Vagina (tissue), 2 donors: ENCODE measurements around the gene GNB2. TPM values are rescaled to one million over a fixed set of nuclear protein-coding genes. Genes with fewer than 3 reads are reported as not detected.

Experiments used
- DNase-seq, 2 donors: peaks; one replicate each; pipeline ENCODE4 v3.0.0-alpha.2; 2017; ENCODE audit errors: extremely low spot score in 2 of 2
- H3K27ac ChIP-seq: fragments of 200-600 bp; sonication (generic); one replicate; pipeline ENCODE4 v1.5.1; 2019
- H3K27me3 ChIP-seq: fragments of 200-600 bp; sonication (generic); one replicate; pipeline ENCODE4 v1.5.1; 2019
- H3K36me3 ChIP-seq, 2 donors: fragments of 200-600 bp; sonication (generic); one replicate each; pipeline ENCODE4 v1.5.1; 2017 to 2019
- H3K4me1 ChIP-seq: fragments of 200-600 bp; sonication (generic); one replicate; pipeline ENCODE4 v1.5.1; 2019
- H3K4me3 ChIP-seq, 2 donors: fragments of 200-600 bp; sonication (generic); 1 replicate in 1 of 2; 2 replicates in 1 of 2; pipeline ENCODE4 v1.5.1; 2016 to 2019
- H3K9me3 ChIP-seq: fragments of 200-600 bp; sonication (generic); one replicate; pipeline ENCODE4 v1.5.1; 2019
- POLR2A ChIP-seq, 2 donors: fragments of 450-650 bp; IDR thresholded peaks; one replicate each; pipeline ENCODE4 v1.6.1; 2017; ENCODE audit warnings: antibody characterized with exemption in 2 of 2, mild to moderate bottlenecking in 2 of 2, moderate library complexity in 2 of 2
- POLR2AphosphoS5 ChIP-seq, 2 donors: sonication (generic); formaldehyde crosslinking; IDR thresholded peaks; one replicate each; pipeline ENCODE4 v1.9.0; 2017; ENCODE audit warnings: antibody characterized with exemption in 2 of 2, mild to moderate bottlenecking in 2 of 2, low read depth in 1 of 2; ENCODE audit not compliant: insufficient read depth in 1 of 2
- intact Hi-C: fragments of 100-400 bp; cut with DNase I; formaldehyde crosslinking; loops from one replicate; pipeline ENCODE4 v1.15.1; 2023
- total RNA-seq: library from RNA; depleted of rRNA; stranded (reverse); fragments of >200 nt; gene quantifications from one replicate; pipeline ENCODE4 v1.2.3, GENCODE V29; 2016
- TF ChIP-seq, protein P1 (sequence below), 3 experiments: fragments of 450-650 bp in 2 of 3; fragments of 200-600 bp in 1 of 3; sonication (generic) in 1 of 3; IDR thresholded peaks; one replicate each; pipeline ENCODE4 v1.5.1; 2017 to 2019; ENCODE audit warnings: antibody characterized with exemption in 3 of 3, mild to moderate bottlenecking in 2 of 3, moderate library complexity in 2 of 3

The GNB2 gene
- total RNA-seq, 1 donor from 2014 or later: 283 TPM

DNA sequence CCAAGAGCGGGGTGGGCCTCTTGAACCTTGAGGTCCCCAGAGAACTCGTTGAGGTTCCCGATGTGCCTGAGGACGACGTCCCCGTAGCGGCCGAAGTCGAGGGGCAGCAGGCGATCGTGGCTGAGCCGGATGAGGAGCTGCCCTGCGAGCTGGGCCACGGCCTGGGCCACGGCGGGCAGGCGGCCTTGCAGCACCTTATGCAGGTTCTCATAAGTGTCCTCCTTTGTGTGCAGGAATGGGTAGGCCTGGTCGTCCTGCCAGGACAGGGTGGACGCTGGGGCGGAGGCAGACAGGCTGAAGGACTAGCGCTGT, 46.3 kb upstream of the GNB2 start:
- DNase-seq: no peak
- Histone ChIP-seq H3K9me3 (no peaks in the 10 kb centered on the region), H3K27me3 (no peaks in the 10 kb centered on the region), H3K27ac (peak overlapping the region; percentile 20), H3K4me1 (peaks cover 15% of the 10 kb centered on the region), H3K36me3 (no peaks in the 10 kb centered on the region), H3K4me3 (no peak overlapping the region)
- intact Hi-C loops: no loop called here
- TF ChIP-seq, protein P1, sequence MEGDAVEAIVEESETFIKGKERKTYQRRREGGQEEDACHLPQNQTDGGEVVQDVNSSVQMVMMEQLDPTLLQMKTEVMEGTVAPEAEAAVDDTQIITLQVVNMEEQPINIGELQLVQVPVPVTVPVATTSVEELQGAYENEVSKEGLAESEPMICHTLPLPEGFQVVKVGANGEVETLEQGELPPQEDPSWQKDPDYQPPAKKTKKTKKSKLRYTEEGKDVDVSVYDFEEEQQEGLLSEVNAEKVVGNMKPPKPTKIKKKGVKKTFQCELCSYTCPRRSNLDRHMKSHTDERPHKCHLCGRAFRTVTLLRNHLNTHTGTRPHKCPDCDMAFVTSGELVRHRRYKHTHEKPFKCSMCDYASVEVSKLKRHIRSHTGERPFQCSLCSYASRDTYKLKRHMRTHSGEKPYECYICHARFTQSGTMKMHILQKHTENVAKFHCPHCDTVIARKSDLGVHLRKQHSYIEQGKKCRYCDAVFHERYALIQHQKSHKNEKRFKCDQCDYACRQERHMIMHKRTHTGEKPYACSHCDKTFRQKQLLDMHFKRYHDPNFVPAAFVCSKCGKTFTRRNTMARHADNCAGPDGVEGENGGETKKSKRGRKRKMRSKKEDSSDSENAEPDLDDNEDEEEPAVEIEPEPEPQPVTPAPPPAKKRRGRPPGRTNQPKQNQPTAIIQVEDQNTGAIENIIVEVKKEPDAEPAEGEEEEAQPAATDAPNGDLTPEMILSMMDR (IDR thresholded peaks at IDR 0.05): no peak
- TF ChIP-seq POLR2A (IDR thresholded peaks at IDR 0.05) (no peak), POLR2AphosphoS5 (IDR thresholded peaks at IDR 0.05; ENCODE audit: insufficient read depth in 1 of 2, low read depth in 1 of 2) (no peak)

- Histone ChIP-seq H3K27me3 (peaks cover 4% of the 10 kb centered on the region), H3K36me3 (no peaks in the 10 kb centered on the region), H3K4me1 (peaks cover 26% of the 10 kb centered on the region), H3K9me3 (no peaks in the 10 kb centered on the region), H3K4me3 (no peak overlapping the region), H3K27ac (no peak overlapping the region)
- TF ChIP-seq POLR2AphosphoS5 (IDR thresholded peaks at IDR 0.05; ENCODE audit: insufficient read depth in 1 of 2, low read depth in 1 of 2) (no peak), POLR2A (IDR thresholded peaks at IDR 0.05) (no peak)
- TF ChIP-seq, protein P1 (IDR thresholded peaks at IDR 0.05): no peak
- no peak for DNase-seq
- intact Hi-C loops: no loop called here
These were observed 44.3 kb upstream of the GNB2 start for GRCh38 chr7:100629117-100629716.

DNA sequence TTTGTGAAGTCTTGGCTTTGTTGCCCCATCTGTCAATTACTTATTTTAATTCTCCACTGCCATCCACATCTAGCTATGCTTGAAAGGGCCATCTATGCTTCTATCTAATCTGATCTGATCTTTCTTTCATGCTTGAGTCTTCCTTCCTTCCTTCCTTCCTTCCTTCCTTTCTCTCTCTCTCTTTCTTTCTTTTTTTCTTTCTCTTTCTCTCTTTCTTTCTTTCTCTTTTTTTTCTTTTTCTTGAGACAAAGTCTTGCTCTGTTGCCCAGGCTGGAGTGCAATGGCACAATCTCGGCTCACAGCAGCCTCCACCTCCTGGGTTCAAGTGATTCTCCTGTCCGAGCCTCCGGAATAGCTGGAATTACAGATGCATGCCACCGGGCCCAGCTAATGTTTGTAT, 43.5 kb upstream of the GNB2 start:
- Histone ChIP-seq H3K9me3 (no peaks in the 10 kb centered on the region), H3K36me3 (no peaks in the 10 kb centered on the region), H3K27me3 (peaks cover 4% of the 10 kb centered on the region), H3K4me1 (peaks cover 26% of the 10 kb centered on the region), H3K27ac (no peak overlapping the region), H3K4me3 (no peak overlapping the region)
- intact Hi-C loops: no loop called here
- TF ChIP-seq POLR2AphosphoS5 (IDR thresholded peaks at IDR 0.05; ENCODE audit: insufficient read depth in 1 of 2, low read depth in 1 of 2) (no peak), POLR2A (IDR thresholded peaks at IDR 0.05) (no peak)
- TF ChIP-seq, protein P1 (IDR thresholded peaks at IDR 0.05): no peak
- DNase-seq: no peak

DNA sequence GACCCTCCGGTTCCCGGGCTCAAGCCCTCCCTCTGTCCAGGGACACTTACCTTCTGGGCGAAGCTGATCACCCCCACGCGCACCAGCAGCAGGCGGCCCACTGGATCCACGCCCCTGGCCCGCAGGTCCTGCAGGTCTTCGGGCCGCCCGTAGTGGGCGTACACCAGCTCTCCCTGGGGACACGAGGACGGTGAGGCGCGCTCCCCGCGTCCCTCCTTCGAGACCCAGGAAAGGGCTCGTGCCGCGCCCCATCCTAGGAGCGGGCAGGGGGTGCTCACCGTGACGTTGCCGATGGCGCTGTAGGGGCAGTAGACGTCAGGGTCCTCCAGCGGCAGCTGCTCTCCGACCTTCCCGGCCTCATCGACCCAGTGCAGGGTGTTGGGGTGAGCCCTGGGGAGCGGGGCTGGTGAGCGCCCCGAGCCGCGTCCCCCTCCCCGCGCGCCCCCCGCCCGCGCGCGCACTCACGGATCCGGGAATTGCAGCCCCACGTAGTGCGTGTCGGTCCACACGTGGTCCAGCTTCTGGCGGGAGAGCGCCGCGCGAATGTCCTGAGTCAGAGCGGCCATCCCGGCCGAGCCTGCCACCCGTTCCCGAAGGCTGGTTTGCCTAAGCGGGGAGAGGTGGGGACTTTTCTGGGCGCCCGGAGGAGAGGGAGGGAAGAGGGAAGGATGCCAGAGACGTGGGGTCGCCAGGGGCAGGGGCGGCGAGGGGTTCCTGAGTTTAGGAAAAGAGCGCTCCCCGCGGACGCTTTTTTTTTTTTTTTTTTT, 40.4 kb upstream of the GNB2 start:
- H3K27me3 ChIP-seq: peaks cover 4% of the 10 kb centered on the region
- H3K27ac ChIP-seq: no peak overlapping the region
- intact Hi-C loops: no loop called here

More for the DNA sequence above, 40.4 kb upstream of the GNB2 start:
- TF ChIP-seq POLR2A (IDR thresholded peaks at IDR 0.05): no peak
- TF ChIP-seq, protein P1 (IDR thresholded peaks at IDR 0.05): peak in 1 of 3 experiments; percentile 17
- TF ChIP-seq POLR2AphosphoS5 (IDR thresholded peaks at IDR 0.05; ENCODE audit: insufficient read depth in 1 of 2, low read depth in 1 of 2): no peak
- peak overlapping the region; percentile 52 to 54 for H3K4me3 ChIP-seq
- peaks cover 11% of the 10 kb centered on the region for H3K4me1 ChIP-seq
- DNase-seq: no peak
- no peaks in the 10 kb centered on the region for H3K36me3 ChIP-seq
- H3K9me3 ChIP-seq: no peaks in the 10 kb centered on the region
